GM23248 (cell line): ENCODE data around the gene PIK3CD. TPM values are rescaled to one million over a fixed set of nuclear protein-coding genes. Genes with fewer than 3 reads are reported as not detected.

Experiments used
- DNase-seq: peaks from one replicate; pipeline ENCODE4 v3.0.0-alpha.2; 2015
- H2AFZ ChIP-seq: fragments of 200-600 bp; sonication (generic); 2 replicates; pipeline ENCODE4 v1.6.1; 2016; ENCODE audit warnings: antibody characterized with exemption
- H3F3A ChIP-seq: fragments of 200-600 bp; sonication (generic); 2 replicates; pipeline ENCODE4 v1.6.1; 2016; ENCODE audit warnings: mild to moderate bottlenecking, antibody characterized with exemption, mixed run types; ENCODE audit not compliant: insufficient read depth
- H3K27ac ChIP-seq: fragments of 200-600 bp; sonication (generic); 2 replicates; pipeline ENCODE4 v1.5.1; 2016; ENCODE audit warnings: mild to moderate bottlenecking
- H3K27me3 ChIP-seq: fragments of 200-600 bp; sonication (generic); replicated peaks from 2 replicates; pipeline ENCODE4 v1.6.1; 2016; ENCODE audit warnings: mild to moderate bottlenecking; ENCODE audit not compliant: insufficient read depth
- H3K36me3 ChIP-seq: fragments of 200-600 bp; sonication (generic); 2 replicates; pipeline ENCODE4 v1.6.1; 2016; ENCODE audit warnings: low read depth, mild to moderate bottlenecking
- H3K4me1 ChIP-seq: fragments of 200-600 bp; sonication (generic); 2 replicates; pipeline ENCODE4 v1.6.1; 2016; ENCODE audit warnings: mild to moderate bottlenecking; ENCODE audit not compliant: insufficient read depth
- H3K4me2 ChIP-seq: fragments of 200-600 bp; sonication (generic); one replicate; pipeline ENCODE4 v1.6.1; 2016; ENCODE audit warnings: mild to moderate bottlenecking; ENCODE audit not compliant: unreplicated experiment
- H3K4me3 ChIP-seq: fragments of 200-600 bp; sonication (generic); 2 replicates; pipeline ENCODE4 v1.5.1; 2016; ENCODE audit warnings: mild to moderate bottlenecking
- H3K79me2 ChIP-seq: fragments of 200-600 bp; sonication (generic); 2 replicates; pipeline ENCODE4 v1.6.1; 2016; ENCODE audit warnings: mild to moderate bottlenecking; ENCODE audit not compliant: insufficient read depth
- H3K9ac ChIP-seq: fragments of 200-600 bp; sonication (generic); 2 replicates; pipeline ENCODE4 v1.6.1; 2016; ENCODE audit warnings: mild to moderate bottlenecking
- H3K9me2 ChIP-seq: fragments of 200-600 bp; sonication (generic); 2 replicates; pipeline ENCODE4 v1.6.1; 2016; ENCODE audit warnings: mixed run types, mild to moderate bottlenecking, moderate library complexity; ENCODE audit not compliant: insufficient read depth
- H3K9me3 ChIP-seq: fragments of 200-600 bp; sonication (generic); one replicate; pipeline ENCODE4 v1.6.1; 2017; ENCODE audit warnings: low read depth
- H4K20me1 ChIP-seq: fragments of 200-600 bp; sonication (generic); 2 replicates; pipeline ENCODE4 v1.6.0; 2016; ENCODE audit not compliant: insufficient read depth
- EZH2 ChIP-seq: fragments of 200-600 bp; sonication (generic); IDR thresholded peaks from 2 replicates; pipeline ENCODE4 v1.6.1; 2018; ENCODE audit warnings: antibody characterized with exemption, mild to moderate bottlenecking; ENCODE audit not compliant: insufficient read depth, poor library complexity, severe bottlenecking
- EZH2phosphoT487 ChIP-seq: fragments of 200-600 bp; sonication (generic); IDR thresholded peaks from 2 replicates; pipeline ENCODE4 v1.6.1; 2018; ENCODE audit warnings: antibody characterized with exemption, moderate library complexity, mild to moderate bottlenecking, low read depth; ENCODE audit not compliant: insufficient read depth
- WGBS, 2 experiments: methylation state at CpG; one replicate each; pipeline ENCODE4 v1.1.6; 2015 to 2017; ENCODE audit warnings: low lambda C conversion rate in 2 of 2, low coverage in 1 of 2; ENCODE audit errors: missing lambda C conversion rate in 2 of 2; 5-methylcytosine and 5-hydroxymethylcytosine counted together
- in situ Hi-C: fragments of 300-500 bp; cut with MboI; formaldehyde crosslinking; loops from 2 replicates; pipeline ENCODE4 v1.15.0; 2020
- polyA plus RNA-seq: library from polyadenylated mRNA; unstranded; fragments of >200 nt; fragmentation: Nextera tagmentation; extraction: Ambion mirVana; gene quantifications from 2 replicates; pipeline ENCODE4 v1.2.1, GENCODE V29; 2016
- total RNA-seq: library from RNA; depleted of rRNA; stranded (reverse); fragments of >200 nt; shearing (Covaris generic); gene quantifications from 2 replicates; pipeline ENCODE4 v1.2.3, GENCODE V29; 2014

PIK3CD gene
- total and polyA plus RNA-seq, 2 experiments from 2014 or later: 3.5 to 7.1 TPM

DNA sequence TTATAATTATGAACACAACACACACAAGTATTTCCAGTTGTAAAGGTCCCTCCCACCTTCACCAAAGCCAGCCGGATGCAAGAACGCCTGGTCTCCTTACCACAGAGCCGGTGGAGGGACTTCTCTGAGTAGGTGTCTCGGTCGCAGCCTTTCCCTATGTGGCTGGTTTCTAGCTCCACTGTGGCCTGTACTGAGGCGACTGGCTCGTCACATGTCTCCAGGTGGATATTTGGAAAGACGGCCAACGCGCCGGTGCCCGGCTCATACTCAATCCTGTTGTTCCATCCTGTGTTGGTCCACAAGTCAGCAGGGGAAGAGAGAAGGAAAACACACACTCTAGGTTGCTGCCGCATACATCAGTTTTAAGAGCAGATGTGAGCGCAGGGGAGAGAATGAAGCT lies 97.8 kb downstream of the PIK3CD start:
- no peak overlapping the region for H3K4me2 ChIP-seq
- in situ Hi-C loops: no loop called here
- no peak overlapping the region for H3K9ac ChIP-seq
- peaks cover 10% of the 10 kb centered on the region; the same call in 1 of the 2 replicates for H3K79me2 ChIP-seq
- peaks cover 7% of the 10 kb centered on the region; the same call in 1 of the 2 replicates for H3K36me3 ChIP-seq
- DNase-seq: no peak
- no peaks in the 10 kb centered on the region for H3K27me3 ChIP-seq
- no peak overlapping the region for H3K4me3 ChIP-seq
- 0 out of 2 replicates have a peak, but pooled peaks cover 5% of the 10 kb centered on the region for H3F3A ChIP-seq
- no peaks in the 10 kb centered on the region for H4K20me1 ChIP-seq
- TF ChIP-seq EZH2phosphoT487 (no peak), EZH2 (no peak)
- H3K27ac ChIP-seq: no peak overlapping the region
- H2AFZ ChIP-seq: no peak overlapping the region
- H3K9me2 ChIP-seq: no peaks in the 10 kb centered on the region
- WGBS, 2 experiments: 98 to 99% methylated on average over 14 of the region's 14 CpGs
- H3K9me3 ChIP-seq: no peaks in the 10 kb centered on the region
- H3K4me1 ChIP-seq: no peaks in the 10 kb centered on the region

DNA sequence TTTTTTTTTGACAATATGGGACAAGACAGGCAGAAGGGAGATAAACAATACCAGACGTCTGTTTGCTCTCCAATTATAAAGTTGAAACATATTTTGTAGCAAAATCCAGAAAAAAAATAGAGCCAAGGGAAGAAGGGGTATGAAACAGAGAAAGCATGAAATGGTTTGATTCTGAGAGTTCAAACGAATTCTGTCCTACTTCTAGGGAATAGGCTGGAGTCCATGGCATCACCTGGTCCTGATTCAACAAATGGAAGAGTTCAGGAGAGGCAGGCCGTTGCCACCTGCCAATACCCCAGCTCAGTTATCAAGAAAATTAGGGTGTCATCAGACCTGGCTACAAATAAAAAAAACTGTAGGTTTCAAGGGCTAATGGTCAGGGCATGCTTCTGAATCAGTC lies 100.4 kb downstream of the PIK3CD start:
- H4K20me1 ChIP-seq: no peaks in the 10 kb centered on the region
- peaks cover 36% of the 10 kb centered on the region for H3K79me2 ChIP-seq
- no peaks in the 10 kb centered on the region for H3K27me3 ChIP-seq
- in situ Hi-C loops: no loop called here
- H3K9me2 ChIP-seq: no peaks in the 10 kb centered on the region
- no peaks in the 10 kb centered on the region for H3F3A ChIP-seq
- H3K4me3 ChIP-seq: no peak overlapping the region
- H3K36me3 ChIP-seq: peaks cover 7% of the 10 kb centered on the region; the same call in 1 of the 2 replicates
- H3K4me1 ChIP-seq: no peaks in the 10 kb centered on the region
- 33 to 48% methylated on average over 3 of the region's 3 CpGs for WGBS, 2 experiments
- no peak overlapping the region for H2AFZ ChIP-seq
- TF ChIP-seq EZH2 (no peak), EZH2phosphoT487 (no peak)
- H3K9ac ChIP-seq: no peak overlapping the region
- H3K9me3 ChIP-seq: no peaks in the 10 kb centered on the region
- H3K27ac ChIP-seq: no peak overlapping the region
- DNase-seq: no peak
- H3K4me2 ChIP-seq: no peak overlapping the region

DNA sequence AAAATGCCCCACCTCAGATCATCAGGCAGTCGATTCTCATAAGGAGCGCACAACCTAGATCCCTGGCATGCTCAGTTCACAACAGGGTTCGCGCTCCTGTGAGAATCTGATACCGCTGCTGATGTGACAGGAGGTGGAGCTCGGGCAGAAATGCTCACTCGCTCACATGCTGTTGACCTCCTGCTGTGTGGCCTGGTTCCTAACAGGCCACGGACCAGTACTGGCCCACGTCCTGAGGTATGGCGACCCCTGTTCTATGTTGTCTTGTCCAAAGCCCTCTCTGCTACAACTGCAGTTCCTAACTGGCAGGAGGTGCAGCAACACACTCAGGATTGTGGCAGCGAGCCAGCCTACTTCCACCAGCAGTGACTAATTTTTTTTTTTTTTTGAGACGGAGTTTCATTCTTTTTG lies 101.6 kb downstream of the PIK3CD start:
- Histone ChIP-seq H3K79me2 (peaks cover 47% of the 10 kb centered on the region), H4K20me1 (no peaks in the 10 kb centered on the region), H3K9me2 (no peaks in the 10 kb centered on the region), H3K36me3 (peaks cover 4% of the 10 kb centered on the region; the same call in 1 of the 2 replicates), H3K27me3 (no peaks in the 10 kb centered on the region), H2AFZ (no peak overlapping the region), H3K4me1 (no peaks in the 10 kb centered on the region), H3K9ac (no peak overlapping the region), H3K4me3 (no peak overlapping the region), H3K27ac (no peak overlapping the region), H3K4me2 (no peak overlapping the region), H3K9me3 (no peaks in the 10 kb centered on the region), H3F3A (no peaks in the 10 kb centered on the region)
- peak; percentile 96 for DNase-seq
- no peak for TF ChIP-seq EZH2
- TF ChIP-seq EZH2phosphoT487: no peak
- in situ Hi-C loops: no loop called here
- 60 to 61% methylated on average over 12 of the region's 12 CpGs for WGBS, 2 experiments

DNA sequence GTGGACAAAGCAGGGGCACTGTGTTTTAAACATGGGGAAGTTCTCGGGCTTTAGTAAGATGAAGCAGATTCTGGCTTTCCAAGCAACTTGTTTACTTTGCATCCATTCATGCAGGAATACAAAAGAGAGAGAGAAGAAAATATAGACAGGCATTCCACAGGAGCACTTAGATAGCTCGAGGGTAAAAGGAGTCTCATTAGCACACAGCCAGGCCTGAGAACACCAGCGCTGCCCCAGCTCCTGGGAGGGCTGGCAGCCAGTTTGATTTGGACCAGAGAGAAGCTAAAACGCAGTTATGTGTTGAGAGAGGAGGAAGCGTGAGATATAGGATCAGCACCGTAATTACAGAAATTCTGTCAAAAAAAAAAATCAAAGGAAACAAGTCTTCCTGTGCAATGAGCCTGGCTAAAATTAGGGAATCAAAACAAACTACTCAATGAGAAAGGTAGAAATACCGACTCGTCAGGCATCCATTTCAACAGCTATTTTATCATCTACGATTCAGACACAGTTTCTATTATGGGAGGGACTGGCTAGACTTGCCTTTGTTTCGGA lies 104.0 kb downstream of the PIK3CD start:
- Histone ChIP-seq H3K27ac (no peak overlapping the region), H3K36me3 (no peaks in the 10 kb centered on the region), H3K9ac (no peak overlapping the region), H3K79me2 (peaks cover 71% of the 10 kb centered on the region), H4K20me1 (0 out of 2 replicates have a peak, but pooled peaks cover 2% of the 10 kb centered on the region), H3K4me1 (no peaks in the 10 kb centered on the region), H3K4me3 (no peak overlapping the region), H3F3A (no peaks in the 10 kb centered on the region), H2AFZ (no peak overlapping the region), H3K27me3 (no peaks in the 10 kb centered on the region), H3K4me2 (no peak overlapping the region), H3K9me3 (no peaks in the 10 kb centered on the region), H3K9me2 (no peaks in the 10 kb centered on the region)
- WGBS, 2 experiments: 96 to 98% methylated on average over 10 of the region's 10 CpGs
- DNase-seq: no peak
- TF ChIP-seq EZH2 (no peak), EZH2phosphoT487 (no peak)
- in situ Hi-C loops: no loop called here
